SK-N-SH treated with all-trans-retinoic acid at 6 μM for 48 hours (cell line): ENCODE measurements around the gene KRT16.

ENCODE experiments used
- ATAC-seq: fragments of 200-7000 bp; cut with Tn5 transposase; 3 replicates; pipeline ENCODE4 v1.9.1; 2020; ENCODE audit warnings: mild to moderate bottlenecking, moderate library complexity
- ARNTL ChIP-seq: fragments of 450-650 bp; formaldehyde crosslinking; IDR thresholded peaks from 2 replicates; pipeline ENCODE4 v1.5.0; 2020; ENCODE audit warnings: low read depth, mild to moderate bottlenecking, moderate library complexity, borderline replicate concordance
- BACH2 ChIP-seq: fragments of 250-450 bp; sonication (Bioruptor Pico); IDR thresholded peaks from 2 replicates; pipeline ENCODE4 v1.9.0; 2021; ENCODE audit warnings: mild to moderate bottlenecking, borderline replicate concordance
- CSRNP3 ChIP-seq: fragments of 250-450 bp; sonication (Bioruptor Pico); IDR thresholded peaks from 2 replicates; pipeline ENCODE4 v1.5.1; 2021; ENCODE audit warnings: mild to moderate bottlenecking, moderate library complexity
- ISL1 ChIP-seq: fragments of 250-450 bp; sonication (Bioruptor Pico); IDR thresholded peaks from 2 replicates; pipeline ENCODE4 v2.1.2; 2022; ENCODE audit warnings: mild to moderate bottlenecking, moderate library complexity
- PPARA ChIP-seq: fragments of 250-450 bp; sonication (Bioruptor Pico); IDR thresholded peaks from 2 replicates; pipeline ENCODE4 v1.5.0; 2020; ENCODE audit warnings: mild to moderate bottlenecking, borderline replicate concordance
- TCF4 ChIP-seq: fragments of 250-450 bp; sonication (Bioruptor Pico); IDR thresholded peaks from 2 replicates; pipeline ENCODE4 v1.8.0; 2021; ENCODE audit warnings: mild to moderate bottlenecking, moderate library complexity, borderline replicate concordance
- TOX ChIP-seq: fragments of 250-450 bp; sonication (Bioruptor Pico); IDR thresholded peaks from 2 replicates; pipeline ENCODE4 v1.8.0; 2021; ENCODE audit warnings: mild to moderate bottlenecking, moderate library complexity, borderline replicate concordance
- TSHZ2 ChIP-seq: fragments of 250-450 bp; sonication (Bioruptor Pico); IDR thresholded peaks from 2 replicates; pipeline ENCODE4 v1.5.0; 2020; ENCODE audit warnings: mild to moderate bottlenecking, moderate library complexity
- ZFP30 ChIP-seq: fragments of 450-650 bp; formaldehyde crosslinking; IDR thresholded peaks from 2 replicates; pipeline ENCODE4 v1.5.0; 2022; ENCODE audit warnings: mild to moderate bottlenecking, moderate library complexity
- ZNF565 ChIP-seq: fragments of 450-650 bp; formaldehyde crosslinking; conservative IDR thresholded peaks from 2 replicates; pipeline ENCODE4 v1.5.0; 2020; ENCODE audit warnings: low read depth, mild to moderate bottlenecking, moderate library complexity
- ZNF70 ChIP-seq: fragments of 450-650 bp; formaldehyde crosslinking; IDR thresholded peaks from 2 replicates; pipeline ENCODE4 v1.5.0; 2020; ENCODE audit warnings: mild to moderate bottlenecking, moderate library complexity
- ZNF8 ChIP-seq: fragments of 450-650 bp; formaldehyde crosslinking; IDR thresholded peaks from 2 replicates; pipeline ENCODE4 v1.5.0; 2020; ENCODE audit warnings: mild to moderate bottlenecking, moderate library complexity
- TF ChIP-seq, protein P1 (sequence below): fragments of 250-450 bp; sonication (Bioruptor Pico); IDR thresholded peaks from 2 replicates; pipeline ENCODE4 v1.8.0; 2020; ENCODE audit warnings: mild to moderate bottlenecking, moderate library complexity, borderline replicate concordance
- TF ChIP-seq, protein P2 (sequence below): fragments of 250-450 bp; sonication (Bioruptor Pico); IDR thresholded peaks from 2 replicates; pipeline ENCODE4 v1.5.1; 2020; ENCODE audit warnings: low read depth, mild to moderate bottlenecking, moderate library complexity

The KRT16 gene

GRCh38 chr17:41656249-41657023 is 43.9 kb upstream of the KRT16 start:
- no peak for ATAC-seq
- TF ChIP-seq ISL1 (CRISPR knock-in tag) = no peak
- TF ChIP-seq, protein P1, sequence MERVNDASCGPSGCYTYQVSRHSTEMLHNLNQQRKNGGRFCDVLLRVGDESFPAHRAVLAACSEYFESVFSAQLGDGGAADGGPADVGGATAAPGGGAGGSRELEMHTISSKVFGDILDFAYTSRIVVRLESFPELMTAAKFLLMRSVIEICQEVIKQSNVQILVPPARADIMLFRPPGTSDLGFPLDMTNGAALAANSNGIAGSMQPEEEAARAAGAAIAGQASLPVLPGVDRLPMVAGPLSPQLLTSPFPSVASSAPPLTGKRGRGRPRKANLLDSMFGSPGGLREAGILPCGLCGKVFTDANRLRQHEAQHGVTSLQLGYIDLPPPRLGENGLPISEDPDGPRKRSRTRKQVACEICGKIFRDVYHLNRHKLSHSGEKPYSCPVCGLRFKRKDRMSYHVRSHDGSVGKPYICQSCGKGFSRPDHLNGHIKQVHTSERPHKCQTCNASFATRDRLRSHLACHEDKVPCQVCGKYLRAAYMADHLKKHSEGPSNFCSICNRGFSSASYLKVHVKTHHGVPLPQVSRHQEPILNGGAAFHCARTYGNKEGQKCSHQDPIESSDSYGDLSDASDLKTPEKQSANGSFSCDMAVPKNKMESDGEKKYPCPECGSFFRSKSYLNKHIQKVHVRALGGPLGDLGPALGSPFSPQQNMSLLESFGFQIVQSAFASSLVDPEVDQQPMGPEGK (CRISPR knock-in tag) = no peak

DNA sequence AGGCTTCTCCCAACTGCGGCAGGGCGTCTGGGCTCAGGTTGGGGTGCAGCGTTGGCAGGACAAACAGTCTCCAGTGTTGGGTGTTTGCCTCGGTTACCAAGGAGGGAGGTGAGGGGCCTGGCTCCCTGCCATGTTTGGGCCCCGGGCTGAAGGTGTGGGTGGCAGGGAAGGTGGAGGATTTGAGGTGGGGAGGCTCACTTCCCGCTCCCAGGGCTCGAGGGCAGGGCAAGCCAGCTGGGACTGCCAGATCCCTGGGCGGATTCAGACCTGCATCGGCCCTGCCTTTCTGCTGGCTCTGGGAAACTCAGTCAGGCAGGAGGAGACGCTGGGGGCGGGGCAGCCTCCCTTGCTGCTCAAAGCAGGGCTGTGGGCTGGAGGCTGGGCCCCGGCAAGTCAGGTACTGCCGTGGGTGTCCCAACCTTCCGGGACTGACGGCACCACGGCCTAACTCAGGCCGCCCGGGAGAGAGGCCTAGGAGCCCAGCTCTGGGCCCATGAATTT is 43.1 kb upstream of the KRT16 start:
- TF ChIP-seq ZFP30 (CRISPR knock-in tag) (no peak), ZNF565 (CRISPR knock-in tag) (no peak), CSRNP3 (CRISPR knock-in tag) (no peak), TSHZ2 (CRISPR knock-in tag) (no peak), TCF4 (CRISPR knock-in tag) (no peak), ZNF70 (no peak), ZNF8 (CRISPR knock-in tag) (no peak), ARNTL (CRISPR knock-in tag) (no peak)
- TF ChIP-seq, all 23 proteins: peak for 0
- no peak for ATAC-seq

- ATAC-seq = no peak
- no peak for TF ChIP-seq PPARA (CRISPR knock-in tag)
- no peak for TF ChIP-seq ARNTL (CRISPR knock-in tag)
- no peak for TF ChIP-seq TOX (CRISPR knock-in tag)
- TF ChIP-seq TSHZ2 (CRISPR knock-in tag) = no peak
- no peak for TF ChIP-seq ISL1 (CRISPR knock-in tag)
- no peak for TF ChIP-seq BACH2 (CRISPR knock-in tag)
- TF ChIP-seq ZFP30 (CRISPR knock-in tag) = no peak
- TF ChIP-seq, protein P2, sequence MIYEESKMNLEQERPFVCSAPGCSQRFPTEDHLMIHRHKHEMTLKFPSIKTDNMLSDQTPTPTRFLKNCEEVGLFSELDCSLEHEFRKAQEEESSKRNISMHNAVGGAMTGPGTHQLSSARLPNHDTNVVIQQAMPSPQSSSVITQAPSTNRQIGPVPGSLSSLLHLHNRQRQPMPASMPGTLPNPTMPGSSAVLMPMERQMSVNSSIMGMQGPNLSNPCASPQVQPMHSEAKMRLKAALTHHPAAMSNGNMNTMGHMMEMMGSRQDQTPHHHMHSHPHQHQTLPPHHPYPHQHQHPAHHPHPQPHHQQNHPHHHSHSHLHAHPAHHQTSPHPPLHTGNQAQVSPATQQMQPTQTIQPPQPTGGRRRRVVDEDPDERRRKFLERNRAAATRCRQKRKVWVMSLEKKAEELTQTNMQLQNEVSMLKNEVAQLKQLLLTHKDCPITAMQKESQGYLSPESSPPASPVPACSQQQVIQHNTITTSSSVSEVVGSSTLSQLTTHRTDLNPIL (CRISPR knock-in tag) = no peak
Observed at GRCh38 chr17:41654678-41655607, 42.4 kb upstream of the KRT16 start.
